ENCODE data around the gene NPC1. TPM values are rescaled to one million over a fixed set of nuclear protein-coding genes. Genes with fewer than 3 reads are reported as not detected.
A peak's percentile ranks its signal among the peaks of the same experiment; 100 is the strongest.
"Not testable (repeated sequence)": the region's sequence is repeated elsewhere in the genome, so short reads cannot be mapped to it uniquely, and the experiment has no call there.

Gene NPC1
- total RNA-seq, 1 experiment from 2014 or later, result 39.6 TPM

DNA sequence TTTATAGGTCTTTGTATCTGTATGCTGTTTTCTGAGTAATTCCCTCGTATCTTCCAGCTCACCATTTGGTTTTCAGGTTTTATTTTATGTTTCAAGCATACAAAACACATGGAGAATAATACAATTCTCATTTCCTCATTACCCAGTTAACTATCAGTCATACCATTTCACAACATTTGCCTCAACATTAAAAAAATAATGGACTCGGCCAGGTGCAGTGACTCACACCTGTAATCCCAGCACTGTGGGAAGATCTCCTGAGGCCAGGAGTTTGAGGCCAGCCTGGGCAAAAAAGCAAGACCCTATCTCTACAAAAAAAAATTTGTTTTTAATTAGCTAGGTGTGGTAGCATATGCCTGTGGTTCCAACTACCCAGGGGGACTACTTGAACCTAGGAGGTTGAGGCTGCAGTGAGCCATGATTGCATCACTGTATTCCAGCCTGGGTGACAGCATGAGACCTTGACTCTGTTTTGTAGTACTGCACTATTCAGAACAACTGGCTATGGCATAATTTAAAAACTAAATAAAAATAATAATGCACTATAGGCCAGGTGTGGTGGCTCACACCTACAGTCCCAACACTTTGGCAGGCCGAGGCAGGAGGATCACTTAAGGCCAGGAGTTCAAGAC, 20.3 kb downstream of the NPC1 start:
- TF ChIP-seq EZH2 (IDR thresholded peaks at IDR 0.05; ENCODE audit: low read depth), result no peak
- TF ChIP-seq, protein P1, sequence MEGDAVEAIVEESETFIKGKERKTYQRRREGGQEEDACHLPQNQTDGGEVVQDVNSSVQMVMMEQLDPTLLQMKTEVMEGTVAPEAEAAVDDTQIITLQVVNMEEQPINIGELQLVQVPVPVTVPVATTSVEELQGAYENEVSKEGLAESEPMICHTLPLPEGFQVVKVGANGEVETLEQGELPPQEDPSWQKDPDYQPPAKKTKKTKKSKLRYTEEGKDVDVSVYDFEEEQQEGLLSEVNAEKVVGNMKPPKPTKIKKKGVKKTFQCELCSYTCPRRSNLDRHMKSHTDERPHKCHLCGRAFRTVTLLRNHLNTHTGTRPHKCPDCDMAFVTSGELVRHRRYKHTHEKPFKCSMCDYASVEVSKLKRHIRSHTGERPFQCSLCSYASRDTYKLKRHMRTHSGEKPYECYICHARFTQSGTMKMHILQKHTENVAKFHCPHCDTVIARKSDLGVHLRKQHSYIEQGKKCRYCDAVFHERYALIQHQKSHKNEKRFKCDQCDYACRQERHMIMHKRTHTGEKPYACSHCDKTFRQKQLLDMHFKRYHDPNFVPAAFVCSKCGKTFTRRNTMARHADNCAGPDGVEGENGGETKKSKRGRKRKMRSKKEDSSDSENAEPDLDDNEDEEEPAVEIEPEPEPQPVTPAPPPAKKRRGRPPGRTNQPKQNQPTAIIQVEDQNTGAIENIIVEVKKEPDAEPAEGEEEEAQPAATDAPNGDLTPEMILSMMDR (conservative IDR thresholded peaks at IDR 0.05), result no peak
- BruUV-seq (replicated peaks), result no TSS peak

DNA sequence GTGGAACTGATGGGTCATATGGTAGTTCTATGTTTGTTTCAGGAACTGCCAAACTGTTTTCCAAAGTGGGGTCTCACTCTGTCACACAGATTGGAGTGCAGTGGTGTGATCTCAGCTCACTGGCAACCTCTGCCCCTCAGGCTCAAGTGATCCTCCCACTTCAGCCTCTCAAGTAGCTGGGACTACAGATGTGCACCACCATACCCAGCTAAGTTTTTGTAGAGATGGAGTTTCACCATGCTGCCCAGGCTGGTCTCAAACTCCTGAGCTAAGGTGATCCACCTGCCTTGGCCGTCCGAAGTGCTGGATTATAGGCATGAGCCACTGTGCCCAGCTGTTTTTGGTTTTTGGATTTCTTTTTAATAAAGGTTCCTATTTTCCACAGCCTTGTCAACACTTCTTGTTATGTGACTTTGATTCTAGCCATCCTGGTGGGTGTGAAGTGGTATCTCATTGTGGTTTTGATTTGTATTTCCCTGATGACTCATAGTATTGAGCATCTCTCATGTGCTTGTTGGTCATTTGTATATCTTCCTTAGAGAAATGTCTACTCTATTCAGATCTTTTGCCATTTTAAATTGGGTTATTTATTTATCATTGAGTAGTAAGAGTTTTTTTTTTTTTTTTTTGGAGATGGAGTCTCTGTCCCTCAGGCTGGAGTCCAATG, 22.8 kb downstream of the NPC1 start:
- intact Hi-C loops (cut with micrococcal nuclease; ENCODE audit: unreplicated experiment), result no loop called here
- DNase-seq, result peak in 1 of 2 experiments; percentile 42

More for the DNA sequence above, 20.3 kb downstream of the NPC1 start:
- ChIA-PET POLR2A (ENCODE audit: unreplicated experiment) (no interaction called here), CTCF (no interaction called here)
- H2AFZ ChIP-seq, result no peak overlapping the region
- peak overlapping the region; percentile 50; the same call in 1 of the 2 replicates for H3K27ac ChIP-seq
- H3K4me3 ChIP-seq, result no peak overlapping the region
- no peaks in the 10 kb centered on the region for H3K27me3 ChIP-seq (ENCODE audit: insufficient read depth, low read depth)
- H3K79me2 ChIP-seq (ENCODE audit: low read depth), result no peaks in the 10 kb centered on the region
- H3K9me2 ChIP-seq (ENCODE audit: insufficient read depth), result no peaks in the 10 kb centered on the region
- no peak overlapping the region for H3K4me2 ChIP-seq
- no peaks in the 10 kb centered on the region for H4K20me1 ChIP-seq (ENCODE audit: insufficient read depth)
- peaks cover 14% of the 10 kb centered on the region; the same call in 1 of the 2 replicates for H3K36me3 ChIP-seq (ENCODE audit: low read depth)
- H3F3A ChIP-seq (ENCODE audit: insufficient read depth, low read depth), result no peaks in the 10 kb centered on the region
- DNase-seq, result peak in 1 of 2 experiments; percentile 75
- intact Hi-C loops (cut with micrococcal nuclease; ENCODE audit: unreplicated experiment), result no loop called here
- H3K4me1 ChIP-seq (replicated peaks; ENCODE audit: insufficient read depth), result 0 out of 2 replicates have a peak, but pooled peaks cover 6% of the 10 kb centered on the region
- H3K9me3 ChIP-seq (ENCODE audit: insufficient read depth, low read depth), result no peaks in the 10 kb centered on the region

DNA sequence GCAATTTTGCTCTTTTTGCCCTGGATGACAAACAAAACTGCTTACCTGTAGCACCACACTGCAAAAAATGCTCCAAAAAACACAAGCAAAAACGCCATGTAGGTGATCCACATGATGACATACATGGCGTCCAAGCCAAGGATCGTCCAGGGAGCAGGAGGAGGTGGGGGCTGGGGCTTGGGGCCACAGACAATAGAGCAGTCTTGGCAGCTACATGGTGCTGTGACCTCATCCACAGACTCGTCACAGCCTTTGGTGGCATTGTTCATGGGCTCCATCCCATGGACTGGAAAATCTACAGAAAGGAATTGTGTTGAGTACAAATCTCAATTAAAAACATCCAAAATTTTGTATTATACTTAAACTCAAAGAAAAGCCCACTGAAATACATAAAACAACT, 26.1 kb downstream of the NPC1 start:
- H3K27ac ChIP-seq, result no peak overlapping the region
- no peaks in the 10 kb centered on the region for H3K9me2 ChIP-seq (ENCODE audit: insufficient read depth)
- no peaks in the 10 kb centered on the region for H3K9me3 ChIP-seq (ENCODE audit: insufficient read depth, low read depth)
- no peaks in the 10 kb centered on the region for H3F3A ChIP-seq (ENCODE audit: insufficient read depth, low read depth)
- BruUV-seq (replicated peaks), result no TSS peak
- H2AFZ ChIP-seq, result no peak overlapping the region
- ChIA-PET CTCF (no interaction called here), POLR2A (ENCODE audit: unreplicated experiment) (interaction anchor here (0.6 kb wide), 1 partner anchor 578 kb away, joined by 3 read pairs; no protein-coding TSS in a partner anchor)
- TF ChIP-seq EZH2 (IDR thresholded peaks at IDR 0.05; ENCODE audit: low read depth), result no peak
- TF ChIP-seq, protein P1 (conservative IDR thresholded peaks at IDR 0.05), result no peak
- no peaks in the 10 kb centered on the region for H3K4me1 ChIP-seq (replicated peaks; ENCODE audit: insufficient read depth)
- H4K20me1 ChIP-seq (ENCODE audit: insufficient read depth), result no peaks in the 10 kb centered on the region
- no peak for DNase-seq
- H3K4me3 ChIP-seq, result no peak overlapping the region
- no peak overlapping the region for H3K4me2 ChIP-seq
- no peaks in the 10 kb centered on the region for H3K27me3 ChIP-seq (ENCODE audit: insufficient read depth, low read depth)
- no peaks in the 10 kb centered on the region for H3K36me3 ChIP-seq (ENCODE audit: low read depth)
- intact Hi-C loops (cut with micrococcal nuclease; ENCODE audit: unreplicated experiment), result no loop called here
- no peaks in the 10 kb centered on the region for H3K79me2 ChIP-seq (ENCODE audit: low read depth)

More for the DNA sequence above, 22.8 kb downstream of the NPC1 start:
- no peaks in the 10 kb centered on the region for H3K79me2 ChIP-seq (ENCODE audit: low read depth)
- H3K27me3 ChIP-seq (ENCODE audit: insufficient read depth, low read depth), result no peaks in the 10 kb centered on the region
- CTCF ChIA-PET, result no interaction called here
- no peak for TF ChIP-seq EZH2 (IDR thresholded peaks at IDR 0.05; ENCODE audit: low read depth)
- TF ChIP-seq, protein P1 (conservative IDR thresholded peaks at IDR 0.05), result no peak
- H3K36me3 ChIP-seq (ENCODE audit: low read depth), result peaks cover 7% of the 10 kb centered on the region; the same call in 1 of the 2 replicates
- POLR2A ChIA-PET (ENCODE audit: unreplicated experiment), result no interaction called here
- no TSS peak for BruUV-seq (replicated peaks)
- H3K4me2 ChIP-seq, result no peak overlapping the region
- H3F3A ChIP-seq (ENCODE audit: insufficient read depth, low read depth), result no peaks in the 10 kb centered on the region
- H4K20me1 ChIP-seq (ENCODE audit: insufficient read depth), result no peaks in the 10 kb centered on the region
- no peak overlapping the region for H3K4me3 ChIP-seq
- no peaks in the 10 kb centered on the region for H3K9me3 ChIP-seq (ENCODE audit: insufficient read depth, low read depth)
- no peaks in the 10 kb centered on the region for H3K9me2 ChIP-seq (ENCODE audit: insufficient read depth)
- no peak overlapping the region for H2AFZ ChIP-seq
- peak overlapping the region; percentile 26; the same call in 1 of the 2 replicates for H3K27ac ChIP-seq
- no peaks in the 10 kb centered on the region for H3K4me1 ChIP-seq (replicated peaks; ENCODE audit: insufficient read depth)

DNA sequence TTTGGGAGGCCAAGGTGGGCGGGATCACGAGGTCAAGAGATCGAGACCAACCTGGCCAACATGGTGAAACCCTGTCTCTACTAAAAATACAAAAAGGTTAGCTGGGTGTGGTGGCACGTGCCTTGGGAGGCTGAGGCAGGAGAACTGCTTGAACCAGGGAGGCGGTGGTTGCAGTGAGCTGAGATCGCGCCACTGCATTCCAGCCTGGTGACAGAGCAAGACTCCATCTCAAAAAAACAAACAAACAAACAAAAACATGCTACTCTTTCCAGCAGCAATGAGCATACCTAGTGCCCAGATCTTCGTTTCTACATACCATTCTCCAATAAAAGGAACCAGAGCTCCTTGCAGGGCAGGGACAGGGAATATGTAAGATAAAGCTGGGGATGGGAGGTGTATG, 28.8 kb downstream of the NPC1 start:
- DNase-seq; BruUV-seq (replicated peaks); H3K27me3 ChIP-seq (ENCODE audit: insufficient read depth, low read depth); H3K36me3 ChIP-seq (ENCODE audit: low read depth); POLR2A ChIA-PET (ENCODE audit: unreplicated experiment); H3K9me2 ChIP-seq (ENCODE audit: insufficient read depth); H4K20me1 ChIP-seq (ENCODE audit: insufficient read depth); CTCF ChIA-PET; H3K79me2 ChIP-seq (ENCODE audit: low read depth); H3K4me3 ChIP-seq; H2AFZ ChIP-seq; H3K4me1 ChIP-seq (replicated peaks; ENCODE audit: insufficient read depth); H3K4me2 ChIP-seq; H3K9me3 ChIP-seq (ENCODE audit: insufficient read depth, low read depth); H3F3A ChIP-seq (ENCODE audit: insufficient read depth, low read depth); H3K27ac ChIP-seq; intact Hi-C loops (cut with micrococcal nuclease; ENCODE audit: unreplicated experiment): not testable (repeated sequence)

All from PC-9 (cell line).